PC-3 (cell line): ENCODE measurements around the gene SOCS6.

Experiments used
- EZH2 ChIP-seq: fragments of 300-600 bp; sonication (generic); IDR thresholded peaks from one replicate; pipeline ENCODE4 v1.6.1; 2017; ENCODE audit warnings: antibody characterized with exemption, mild to moderate bottlenecking, low read length; ENCODE audit not compliant: unreplicated experiment
- TF ChIP-seq, protein P1 (sequence below): fragments of 300-600 bp; sonication (generic); conservative IDR thresholded peaks from 2 replicates; pipeline ENCODE4 v1.5.1; 2017; ENCODE audit warnings: antibody characterized with exemption, low read depth, mild to moderate bottlenecking, low read length

DNA sequence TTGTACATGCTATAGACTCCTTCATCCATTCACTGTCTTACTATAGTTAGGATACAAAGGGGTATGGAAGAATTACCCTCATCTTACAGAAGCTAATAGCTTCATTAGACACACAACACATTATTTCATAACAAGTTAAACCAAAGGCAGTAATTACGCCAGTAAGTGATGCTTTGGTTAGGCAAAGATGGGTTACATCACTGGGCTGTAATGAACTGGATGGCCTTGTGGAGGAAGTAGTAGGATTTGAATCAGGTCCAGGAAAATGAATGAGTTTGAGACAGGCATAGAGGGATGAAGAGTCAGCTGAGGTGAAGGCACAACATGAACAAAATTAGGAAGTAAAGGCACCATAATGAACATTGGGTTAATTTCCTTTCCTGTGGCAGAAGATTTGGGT is 80.1 kb downstream of the SOCS6 start:
- TF ChIP-seq EZH2, result no peak
- TF ChIP-seq, protein P1, sequence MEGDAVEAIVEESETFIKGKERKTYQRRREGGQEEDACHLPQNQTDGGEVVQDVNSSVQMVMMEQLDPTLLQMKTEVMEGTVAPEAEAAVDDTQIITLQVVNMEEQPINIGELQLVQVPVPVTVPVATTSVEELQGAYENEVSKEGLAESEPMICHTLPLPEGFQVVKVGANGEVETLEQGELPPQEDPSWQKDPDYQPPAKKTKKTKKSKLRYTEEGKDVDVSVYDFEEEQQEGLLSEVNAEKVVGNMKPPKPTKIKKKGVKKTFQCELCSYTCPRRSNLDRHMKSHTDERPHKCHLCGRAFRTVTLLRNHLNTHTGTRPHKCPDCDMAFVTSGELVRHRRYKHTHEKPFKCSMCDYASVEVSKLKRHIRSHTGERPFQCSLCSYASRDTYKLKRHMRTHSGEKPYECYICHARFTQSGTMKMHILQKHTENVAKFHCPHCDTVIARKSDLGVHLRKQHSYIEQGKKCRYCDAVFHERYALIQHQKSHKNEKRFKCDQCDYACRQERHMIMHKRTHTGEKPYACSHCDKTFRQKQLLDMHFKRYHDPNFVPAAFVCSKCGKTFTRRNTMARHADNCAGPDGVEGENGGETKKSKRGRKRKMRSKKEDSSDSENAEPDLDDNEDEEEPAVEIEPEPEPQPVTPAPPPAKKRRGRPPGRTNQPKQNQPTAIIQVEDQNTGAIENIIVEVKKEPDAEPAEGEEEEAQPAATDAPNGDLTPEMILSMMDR, result no peak
